ENCODE measurements around the gene DCP1A.
"Not testable (repeated sequence)": the region's sequence is repeated elsewhere in the genome, so short reads cannot be mapped to it uniquely, and the experiment has no call there.

DCP1A gene

DNA sequence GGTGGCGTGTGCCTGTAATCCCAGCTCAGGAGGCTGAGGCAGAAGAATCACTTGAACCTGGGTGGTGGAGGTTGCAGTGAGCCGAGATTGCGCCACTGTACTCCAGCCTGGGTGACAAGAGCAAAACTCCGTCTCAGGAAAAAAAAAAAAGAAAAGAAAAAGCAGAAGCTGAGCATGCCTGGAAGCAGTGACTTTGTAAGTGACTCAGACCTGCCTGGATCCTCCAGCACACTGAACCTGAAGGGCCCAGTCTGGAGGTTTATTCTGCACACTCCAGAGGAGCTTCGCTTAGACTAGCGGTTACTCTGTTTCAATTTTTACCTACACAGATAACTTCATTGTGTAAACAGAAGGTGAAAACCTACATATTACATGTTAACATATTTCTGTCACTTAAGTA is 19.4 kb downstream of the DCP1A start:
- DNase-seq = not testable (repeated sequence)

DNA sequence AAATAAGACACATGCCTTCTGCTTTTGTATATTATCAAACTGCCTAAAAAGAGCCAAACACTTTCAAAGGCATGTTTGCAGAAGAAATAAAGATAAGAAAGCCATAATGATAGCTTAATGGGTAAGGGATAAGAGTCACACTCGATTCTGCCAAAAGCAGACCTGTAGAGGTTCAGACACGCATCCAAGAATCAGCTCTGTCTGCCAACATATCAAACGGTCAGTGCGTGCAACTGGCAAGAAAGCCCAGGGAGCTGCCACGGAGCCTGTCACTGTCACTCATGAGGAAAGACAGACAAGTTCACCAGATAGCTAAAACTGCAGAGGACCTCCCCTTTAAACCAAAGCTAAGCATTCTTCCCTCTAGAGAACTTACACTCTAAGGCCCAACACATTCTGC is 23.2 kb downstream of the DCP1A start:
- no peak for DNase-seq

DNA sequence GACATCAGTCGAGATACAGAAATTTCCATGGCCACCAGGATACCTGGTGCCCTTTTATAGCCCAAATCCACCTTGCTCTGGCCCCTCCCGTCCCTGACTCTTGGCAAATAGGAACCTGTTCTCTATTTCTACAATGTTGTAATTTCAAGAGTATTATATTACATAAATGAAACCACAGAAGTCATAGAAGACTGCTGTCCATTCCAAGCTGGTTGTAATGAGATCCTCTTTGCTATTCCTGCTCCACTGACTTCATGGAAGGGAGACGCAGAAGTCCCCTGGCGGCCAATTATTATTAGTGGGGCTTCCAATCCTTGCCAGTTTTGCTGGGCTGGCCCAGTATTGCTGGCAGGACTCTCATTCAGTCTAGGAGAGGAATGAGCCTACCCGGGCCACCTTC is 26.6 kb downstream of the DCP1A start:
- no peak for DNase-seq

DNA sequence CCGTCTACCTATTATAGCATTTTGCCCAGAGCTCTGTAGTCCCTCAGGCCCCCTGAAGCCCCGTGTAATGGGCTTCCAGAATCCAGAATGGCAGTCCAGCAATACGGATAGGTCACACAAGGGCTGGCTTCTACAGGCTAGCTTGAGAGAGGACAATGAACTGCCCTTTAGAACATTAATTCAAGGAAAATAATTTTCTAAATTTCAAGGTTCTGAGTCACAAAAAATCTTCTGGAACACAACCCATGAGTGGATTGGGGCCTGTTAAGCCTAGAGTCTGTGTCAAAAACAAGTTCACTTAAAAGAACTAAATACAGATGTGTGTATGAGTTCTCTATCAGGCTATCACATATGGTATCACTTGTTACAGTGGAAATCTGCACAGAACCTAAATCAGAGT is 28.8 kb downstream of the DCP1A start:
- DNase-seq = no peak

DNA sequence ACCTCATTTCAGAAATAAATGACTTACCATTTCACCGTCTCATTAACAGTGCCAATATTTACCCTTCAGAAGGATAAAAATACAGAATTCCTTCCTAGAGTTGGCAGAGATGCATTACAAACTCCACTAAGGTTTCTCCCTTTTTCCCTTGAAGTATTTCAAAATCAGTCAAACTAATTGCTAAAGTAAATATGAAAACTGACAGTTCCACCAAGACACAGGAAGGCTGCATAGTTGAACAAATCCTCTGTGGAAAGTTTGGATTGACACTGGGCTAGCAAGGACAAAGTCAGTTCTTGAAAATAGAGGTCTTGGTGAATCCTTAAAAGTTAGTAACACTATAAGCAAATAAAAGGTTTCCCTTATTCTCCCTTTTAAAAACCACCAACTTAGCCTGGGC is 34.5 kb downstream of the DCP1A start:
- DNase-seq = no peak

DNA sequence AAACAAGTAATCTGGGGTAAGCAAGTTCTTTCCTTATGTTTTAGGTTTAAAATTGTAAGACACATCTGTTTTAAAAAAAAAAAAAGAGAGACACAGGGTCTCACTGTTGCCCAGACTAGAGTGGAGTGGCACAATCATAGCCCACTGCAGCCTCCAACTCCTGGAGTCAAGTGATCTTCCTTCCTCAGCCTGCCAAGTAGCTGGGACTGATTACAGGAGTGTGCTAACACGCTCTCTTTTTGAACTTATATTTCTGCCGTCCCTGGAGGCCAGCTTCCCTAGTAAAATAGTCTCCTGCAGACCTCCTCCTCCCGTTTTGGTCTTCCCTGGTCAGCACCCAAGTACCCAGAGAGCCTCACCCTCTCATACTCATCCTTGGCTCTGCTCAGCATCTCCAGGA is 35.5 kb downstream of the DCP1A start:
- DNase-seq = no peak

DNA sequence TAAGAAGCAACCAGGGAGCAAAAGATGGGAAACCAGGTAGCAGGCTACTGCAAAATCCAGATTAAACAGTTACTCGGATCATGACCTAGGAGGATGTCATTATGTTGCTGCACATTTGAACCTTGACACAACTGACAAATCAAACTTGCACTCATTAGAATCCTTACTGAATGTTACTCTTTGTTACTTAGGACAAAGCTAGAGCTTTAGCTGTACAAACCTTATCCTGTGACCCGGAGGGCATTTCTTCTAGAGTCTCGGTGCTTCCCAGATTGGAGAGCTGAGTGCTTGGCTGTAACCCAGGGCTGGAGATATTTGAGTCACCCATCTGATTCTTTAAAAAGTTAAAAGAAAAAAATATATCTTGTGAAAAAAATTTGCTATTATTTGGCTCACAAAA is 43.4 kb downstream of the DCP1A start:
- DNase-seq = no peak

DNA sequence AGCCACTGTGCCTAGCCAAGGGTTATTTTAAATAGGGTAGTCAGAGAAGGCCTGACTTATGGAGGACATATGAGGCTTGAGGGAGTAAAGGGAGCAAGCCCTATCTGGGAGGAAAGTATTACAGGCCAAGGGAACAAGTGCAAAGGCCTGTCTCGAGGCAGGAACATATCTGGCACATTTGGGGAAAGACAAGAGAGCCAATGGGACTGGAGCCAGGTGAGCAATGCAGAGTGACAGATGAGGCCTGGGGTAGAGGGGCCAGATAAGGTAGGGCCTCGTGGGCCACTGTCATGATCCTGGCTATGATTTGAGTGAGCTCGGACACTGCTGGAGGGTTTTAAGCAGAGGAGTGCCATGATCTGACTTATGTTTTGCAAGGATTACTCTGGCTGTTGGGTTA is 43.8 kb downstream of the DCP1A start:
- DNase-seq = no peak

DNA sequence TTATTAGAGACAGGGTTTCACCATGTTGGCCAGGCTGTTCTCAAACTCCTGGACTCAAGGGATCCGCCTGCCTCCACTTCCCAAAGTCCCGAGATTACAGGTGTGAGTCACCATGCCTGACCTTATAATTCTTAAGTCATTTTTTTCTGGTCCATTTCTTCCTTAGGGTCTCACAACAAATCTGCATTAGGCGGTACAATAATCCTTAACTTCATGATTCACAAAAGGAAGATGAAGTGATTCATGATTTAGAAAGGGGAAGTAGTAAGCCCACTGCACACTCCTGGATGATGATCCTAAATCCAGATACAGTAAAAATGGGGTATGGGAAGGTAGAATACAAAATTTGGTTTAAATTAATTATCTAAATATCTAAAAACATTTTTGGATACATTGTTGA is 46.5 kb downstream of the DCP1A start:
- no peak for DNase-seq

DNA sequence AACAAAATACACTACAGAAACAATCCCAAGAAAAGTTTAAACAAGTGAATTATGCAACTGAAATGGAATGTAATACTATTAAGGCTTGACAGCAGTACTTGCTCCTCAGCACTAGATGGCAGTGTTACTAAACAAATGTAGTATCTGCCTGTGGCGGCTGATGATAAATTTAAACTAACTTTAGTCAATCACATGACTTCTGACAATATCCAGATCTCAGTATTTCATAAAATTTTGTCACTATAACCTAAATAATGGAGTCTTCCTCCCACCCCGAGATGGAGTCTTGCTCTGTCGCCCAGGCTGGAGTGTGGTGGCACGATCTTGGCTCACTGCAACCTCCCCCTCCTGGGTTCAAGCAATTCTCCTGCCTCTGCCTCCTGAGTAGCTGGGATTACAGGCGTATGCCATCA is 47.7 kb downstream of the DCP1A start:
- peak; percentile 59 for DNase-seq

DNA sequence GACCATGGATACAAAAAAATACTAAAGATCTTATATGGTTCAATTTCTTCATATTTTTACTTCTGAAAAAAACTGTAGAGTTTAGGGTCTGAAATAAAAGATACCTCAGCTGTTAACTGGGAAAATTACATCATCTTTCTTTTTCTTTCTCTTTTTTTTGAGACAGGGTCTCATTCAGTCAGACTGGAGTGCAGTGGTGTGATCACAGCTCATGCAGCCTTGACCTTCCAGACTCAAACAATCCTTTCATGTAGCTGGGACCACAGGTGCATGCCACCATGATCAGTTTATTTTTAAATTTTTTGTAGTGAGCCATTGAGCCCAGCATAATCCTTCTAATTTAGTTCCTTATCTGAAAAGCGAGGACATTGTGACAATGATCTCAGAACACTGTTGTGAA is 51.9 kb downstream of the DCP1A start:
- no peak for DNase-seq

DNA sequence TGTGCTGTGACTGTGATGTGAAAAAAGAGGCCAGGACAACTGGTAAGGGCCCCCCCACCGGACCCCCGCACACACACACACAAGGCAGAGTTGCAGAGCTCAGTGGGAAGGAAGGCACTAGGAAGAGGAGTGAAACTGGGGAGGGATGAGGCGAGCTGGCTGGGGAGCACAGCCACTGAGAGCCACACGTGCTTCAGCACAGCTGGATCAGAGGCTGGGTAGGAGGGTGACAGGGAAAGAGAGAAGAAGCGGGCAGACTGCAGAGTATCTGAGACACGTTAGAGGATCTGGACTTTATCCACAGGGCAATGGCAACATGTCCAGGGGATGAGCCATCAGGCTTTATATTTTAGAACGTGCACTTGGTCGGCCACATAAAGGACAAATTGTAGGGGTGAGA is 53.5 kb downstream of the DCP1A start:
- no peak for DNase-seq

DNA sequence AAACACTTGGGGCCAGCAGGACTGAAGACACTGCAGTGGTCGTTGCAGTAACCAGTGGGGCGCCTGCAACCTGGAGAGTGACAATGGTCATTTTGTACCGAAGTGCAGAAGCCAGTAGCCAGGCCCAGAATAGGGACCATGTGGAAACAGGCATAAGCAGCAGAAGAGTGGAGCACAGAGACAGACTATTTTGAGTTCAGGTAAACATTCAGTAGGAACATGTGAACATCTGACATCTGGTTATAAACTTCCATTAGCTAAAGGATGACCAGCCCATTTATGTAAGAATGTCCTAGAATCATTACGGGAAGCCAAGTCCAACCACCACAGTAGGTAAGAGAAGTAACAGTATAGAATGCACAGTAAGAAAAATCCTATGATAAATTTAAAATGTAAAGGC is 59.1 kb downstream of the DCP1A start:
- DNase-seq = no peak

DNA sequence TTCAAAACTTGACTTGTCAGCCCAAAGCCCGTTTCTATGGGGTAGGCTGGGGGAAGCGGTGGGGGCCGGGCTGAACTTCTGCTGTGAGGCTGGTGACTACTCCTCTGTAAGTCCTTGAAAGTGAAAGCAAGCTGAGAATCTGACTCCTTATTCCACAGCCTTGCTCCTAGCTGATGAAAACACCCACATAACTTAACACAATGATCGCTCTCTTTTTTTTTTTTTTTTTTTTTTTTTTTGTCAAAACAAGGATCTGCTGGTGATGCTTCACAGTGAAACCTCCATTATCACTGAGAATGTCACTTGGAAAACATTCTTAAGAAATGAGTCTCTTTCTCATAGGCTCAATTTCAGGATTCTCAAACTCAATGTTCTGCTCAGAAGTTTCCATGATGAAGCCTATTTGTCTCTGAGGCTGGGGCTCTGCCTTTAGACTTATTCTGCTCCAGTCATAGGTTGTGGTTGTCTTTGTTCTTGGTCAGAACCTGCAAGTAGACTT is 60.2 kb downstream of the DCP1A start:
- DNase-seq = no peak

DNA sequence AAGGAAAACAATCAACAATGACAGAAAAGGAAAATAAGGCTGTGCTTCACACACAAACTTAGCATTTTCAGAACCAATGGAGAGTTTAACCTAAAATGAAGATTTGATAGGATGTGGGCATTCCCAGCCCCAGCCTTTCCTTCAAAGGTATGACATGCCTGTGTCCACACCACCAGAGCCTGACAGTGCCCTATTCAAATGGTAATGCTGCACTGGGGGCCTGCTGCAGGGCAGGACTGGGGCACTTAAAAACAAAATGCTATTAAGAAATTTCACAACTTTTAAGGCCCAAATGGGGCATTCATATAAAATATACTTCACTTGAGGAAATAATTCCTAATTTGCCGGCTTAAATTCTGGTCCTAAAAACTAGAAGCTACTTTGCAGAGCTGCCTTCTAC is 60.6 kb downstream of the DCP1A start:
- DNase-seq = no peak

DNA sequence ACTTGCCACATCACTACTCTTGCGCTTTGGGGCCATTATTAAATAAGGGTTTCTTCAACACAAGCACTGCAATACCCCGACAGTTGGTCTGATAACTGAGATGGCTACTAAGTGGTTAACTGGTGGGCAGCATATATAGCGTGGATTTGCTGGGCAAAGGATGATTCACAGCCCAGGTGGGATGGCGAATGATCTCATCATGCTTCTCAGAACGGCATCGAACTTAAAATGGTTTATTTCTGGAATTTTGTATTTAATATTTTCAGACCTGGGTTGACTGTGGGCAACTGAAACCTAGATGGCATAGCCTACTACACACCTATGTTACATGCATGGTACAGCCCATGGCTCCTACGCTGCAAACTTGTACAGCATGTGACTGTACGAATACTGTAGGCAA is 64.8 kb downstream of the DCP1A start:
- DNase-seq = no peak

DNA sequence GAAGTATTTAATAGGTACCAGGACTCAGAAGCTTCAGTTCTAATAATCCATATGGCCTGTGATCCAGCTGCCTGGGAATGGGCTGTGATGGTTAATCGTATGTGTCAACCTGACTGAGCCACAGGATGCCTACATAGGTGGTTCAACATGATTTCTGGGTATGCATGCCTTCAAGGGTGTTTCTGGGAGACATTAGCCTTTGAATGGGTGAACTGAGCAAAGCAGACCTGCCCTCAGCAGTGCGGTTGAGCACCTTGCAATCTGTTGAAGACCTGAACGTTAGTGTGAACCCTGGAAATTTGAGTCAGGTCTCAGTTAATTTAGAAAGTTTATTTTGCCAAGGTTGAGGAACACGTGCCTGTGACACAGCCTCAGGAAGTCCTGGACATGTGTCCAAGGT is 68.7 kb downstream of the DCP1A start:
- DNase-seq = no peak

DNA sequence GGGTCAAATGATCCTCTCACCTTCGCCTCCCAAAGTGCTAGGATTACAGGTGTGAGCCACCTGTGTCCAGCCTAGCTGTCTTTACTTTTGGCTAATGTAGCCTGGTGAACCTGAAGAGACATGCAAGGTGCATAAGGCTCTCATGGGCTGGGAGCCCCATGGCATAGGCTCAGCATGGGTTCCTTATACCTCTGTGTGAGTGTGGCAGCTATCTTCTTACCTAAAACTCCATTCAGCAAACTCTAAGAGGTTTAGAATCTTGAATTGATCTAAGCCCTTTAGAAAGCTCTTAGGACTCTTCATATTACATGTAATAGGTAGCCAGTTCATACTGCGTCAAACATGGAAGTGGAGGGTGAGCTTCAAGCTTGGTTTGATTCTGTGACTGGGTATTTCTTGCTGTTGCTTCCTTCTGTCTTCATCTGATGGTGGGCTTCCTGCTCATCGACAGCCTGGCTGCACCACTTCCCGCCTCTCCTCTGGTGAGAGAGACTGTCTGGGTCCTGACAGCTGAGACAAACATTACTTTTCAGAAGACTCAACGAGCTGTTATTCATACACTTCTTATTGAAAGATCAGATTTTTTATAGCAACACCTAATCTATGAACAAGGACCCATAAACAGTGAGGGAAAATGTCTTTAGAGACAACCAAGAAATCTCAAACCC is 72.3 kb downstream of the DCP1A start:
- DNase-seq = no peak

DNA sequence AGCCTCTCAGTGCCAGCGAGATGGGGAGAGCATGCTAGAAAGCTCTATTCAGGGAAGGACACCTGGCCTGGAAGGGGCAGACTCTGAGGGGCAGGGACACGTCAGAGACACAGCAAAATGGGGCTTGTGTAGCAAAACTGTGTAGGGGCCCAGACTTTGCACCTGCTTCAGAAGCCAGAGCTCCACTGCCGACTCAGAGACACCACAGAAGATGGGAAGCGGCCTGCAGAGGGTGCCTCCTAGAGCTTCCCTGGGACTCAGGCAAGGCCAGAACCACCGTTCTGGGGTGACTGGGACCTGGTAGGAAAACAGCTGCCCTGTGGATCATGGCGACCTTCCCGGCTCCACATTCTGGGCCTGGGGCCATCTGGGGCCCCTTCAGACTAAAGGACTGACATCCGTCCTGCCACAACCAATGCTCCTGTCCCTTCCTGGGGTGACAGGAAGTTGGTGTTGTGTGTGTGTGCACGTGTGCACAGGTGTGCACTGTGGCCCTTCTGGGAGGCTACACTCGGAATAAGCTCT is 74.1 kb downstream of the DCP1A start:
- DNase-seq = no peak

DNA sequence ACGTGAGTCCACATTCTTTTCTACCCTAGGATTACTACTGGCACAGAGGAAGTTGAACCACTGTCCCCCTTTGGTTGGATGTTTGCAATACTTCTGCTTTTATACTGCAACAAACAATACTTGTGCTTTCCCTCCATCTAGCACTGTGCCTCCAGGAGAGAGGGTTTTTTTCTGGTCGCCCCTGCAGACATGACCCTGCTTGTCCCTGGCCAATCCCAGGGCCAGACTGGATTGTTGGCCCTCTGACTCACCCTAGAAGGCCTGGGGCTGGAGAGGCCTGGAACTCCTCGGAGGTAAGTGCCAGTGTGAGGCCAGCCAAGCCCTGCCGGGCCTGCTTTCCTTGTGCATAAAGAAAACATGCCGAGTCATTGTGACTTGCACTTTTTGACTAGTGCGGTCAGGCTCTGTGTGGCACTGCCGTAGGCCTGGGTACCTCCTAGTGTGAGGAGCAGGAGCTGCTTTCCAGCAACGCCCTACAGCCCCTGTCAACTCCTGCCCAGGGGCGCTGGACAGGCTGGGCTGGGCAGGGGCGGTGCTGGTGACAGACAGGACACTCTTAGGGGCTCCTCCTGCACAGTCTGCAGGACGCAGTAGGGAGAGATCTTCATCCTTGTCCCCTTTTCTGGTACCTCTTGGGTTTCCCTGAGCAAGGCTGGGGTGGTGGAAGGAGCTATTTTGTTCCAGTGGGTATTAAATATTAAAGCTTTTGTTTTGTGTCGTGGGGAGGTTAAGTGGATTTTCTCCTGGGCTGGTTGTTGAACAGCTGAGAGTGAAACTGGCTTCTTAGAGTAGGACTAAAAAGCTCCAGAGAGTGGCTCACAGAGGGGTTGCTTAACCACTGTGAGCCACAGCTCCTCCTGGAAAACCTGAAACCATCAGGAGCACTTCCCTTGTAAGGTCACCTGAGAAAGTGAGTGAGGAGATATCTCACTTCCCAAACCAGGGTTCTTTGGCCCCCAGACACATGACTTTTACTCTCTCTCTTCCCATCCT is 77.2 kb downstream of the DCP1A start:
- DNase-seq = peak; percentile 76

DNA sequence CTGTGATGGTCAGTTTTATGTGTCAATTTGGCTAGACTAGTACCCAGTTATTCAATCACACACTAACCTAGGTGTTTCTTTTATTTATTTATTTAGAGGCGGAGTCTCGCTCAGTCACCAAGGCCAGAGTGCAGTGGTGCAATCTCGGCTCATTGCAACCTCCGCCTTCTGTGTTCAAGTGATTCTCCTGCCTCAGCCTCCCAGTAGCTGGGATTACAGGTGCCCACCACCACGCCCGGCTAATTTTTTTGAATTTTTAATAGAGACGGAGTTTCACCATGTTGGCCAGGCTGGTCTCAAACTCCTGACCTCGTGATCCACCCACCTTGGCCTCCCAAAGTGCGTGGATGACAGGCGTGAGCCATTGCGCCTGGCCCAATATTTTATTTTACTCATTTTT is 78.2 kb downstream of the DCP1A start:
- not testable (repeated sequence) for DNase-seq

DNA sequence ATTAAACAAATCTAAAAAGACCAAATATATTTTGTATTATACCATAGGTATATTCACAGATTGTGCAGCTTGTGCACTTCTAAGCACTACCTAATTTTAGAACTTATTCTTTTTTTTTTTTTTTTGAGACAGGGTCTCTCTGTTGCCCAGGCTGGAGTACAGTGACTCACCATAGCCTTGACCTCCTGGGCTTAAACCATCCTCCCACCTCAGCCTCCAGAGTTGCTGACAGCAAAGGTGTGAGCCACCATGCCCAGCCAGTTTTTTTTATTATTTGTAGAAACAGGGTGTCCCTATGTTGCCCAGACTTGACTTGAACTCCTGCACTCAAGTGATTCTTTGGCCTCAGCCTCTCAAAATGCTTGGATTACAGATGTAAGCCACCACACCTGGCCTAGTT is 79.6 kb downstream of the DCP1A start:
- DNase-seq = no peak

DNA sequence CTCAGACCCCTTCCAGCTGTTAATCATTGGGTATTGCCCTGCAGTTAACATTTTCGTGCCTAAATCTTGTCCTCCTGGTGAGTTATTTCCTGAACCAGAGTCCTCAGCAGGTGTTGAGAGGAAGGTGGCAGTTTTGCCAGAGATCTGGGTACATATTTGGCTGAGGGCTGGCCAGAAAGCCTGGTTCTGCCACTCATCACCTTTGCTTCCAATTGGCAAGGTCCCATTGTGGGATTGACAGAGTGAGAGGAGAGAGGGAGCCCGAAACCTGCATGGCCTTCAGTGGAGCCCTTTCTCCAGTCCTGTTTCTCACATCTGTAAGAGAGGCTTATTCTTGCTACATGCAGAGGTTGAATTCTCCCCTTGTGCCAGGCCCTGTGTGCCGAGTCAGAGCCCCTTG is 82.6 kb downstream of the DCP1A start:
- DNase-seq = no peak

DNA sequence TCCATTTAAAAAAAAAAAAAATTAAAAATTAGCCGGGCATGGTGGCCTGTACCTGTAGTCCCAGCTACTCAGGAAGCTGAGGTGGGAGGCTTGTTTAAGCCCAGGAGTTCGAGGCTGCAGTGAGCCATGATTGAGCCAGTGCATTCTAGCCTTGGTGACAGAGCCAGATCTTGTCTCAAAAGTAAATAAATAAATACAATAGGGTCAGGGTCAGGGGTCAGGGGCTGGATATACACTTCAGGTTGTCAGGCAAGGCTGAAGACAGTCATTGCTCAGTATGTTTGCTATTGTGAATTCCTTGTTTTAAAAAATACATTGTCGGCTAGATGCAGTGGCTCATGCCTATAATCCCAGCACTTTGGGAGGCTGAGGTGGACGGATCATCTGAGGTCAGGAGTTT is 83.4 kb downstream of the DCP1A start:
- DNase-seq = no peak

All from activated CD4-positive, alpha-beta T cell treated with anti-CD3 and anti-CD28 coated beads, Interleukin-2, amount 50 U/mL, for 16 hours (primary cell).